GM21367 (cell line): ENCODE data around the gene HMGB4.

ENCODE experiments used
- ATAC-seq: cut with Tn5 transposase; IDR thresholded peaks from one replicate; pipeline ENCODE4 v1.9.1; 2021; ENCODE audit not compliant: unreplicated experiment

HMGB4 gene

DNA sequence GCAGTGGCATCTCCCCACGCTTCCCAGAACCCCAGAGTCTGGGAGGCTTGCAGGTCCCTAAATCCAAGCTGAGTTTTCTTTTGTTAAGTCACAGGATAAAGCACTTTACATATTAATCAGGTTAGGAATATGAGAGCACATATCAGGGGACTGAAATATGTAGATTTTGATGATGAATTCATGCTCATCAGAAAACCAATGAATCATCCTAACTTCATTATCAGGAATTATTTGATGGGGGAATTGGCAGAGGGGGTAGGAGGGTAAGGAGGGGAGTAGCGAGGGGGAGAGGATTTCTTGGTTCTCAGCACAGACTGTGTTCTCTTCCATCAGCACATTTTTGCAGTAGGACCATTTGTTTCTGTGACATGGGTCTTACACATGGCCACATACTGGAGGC lies 32.1 kb downstream of the HMGB4 start:
- no peak for ATAC-seq

DNA sequence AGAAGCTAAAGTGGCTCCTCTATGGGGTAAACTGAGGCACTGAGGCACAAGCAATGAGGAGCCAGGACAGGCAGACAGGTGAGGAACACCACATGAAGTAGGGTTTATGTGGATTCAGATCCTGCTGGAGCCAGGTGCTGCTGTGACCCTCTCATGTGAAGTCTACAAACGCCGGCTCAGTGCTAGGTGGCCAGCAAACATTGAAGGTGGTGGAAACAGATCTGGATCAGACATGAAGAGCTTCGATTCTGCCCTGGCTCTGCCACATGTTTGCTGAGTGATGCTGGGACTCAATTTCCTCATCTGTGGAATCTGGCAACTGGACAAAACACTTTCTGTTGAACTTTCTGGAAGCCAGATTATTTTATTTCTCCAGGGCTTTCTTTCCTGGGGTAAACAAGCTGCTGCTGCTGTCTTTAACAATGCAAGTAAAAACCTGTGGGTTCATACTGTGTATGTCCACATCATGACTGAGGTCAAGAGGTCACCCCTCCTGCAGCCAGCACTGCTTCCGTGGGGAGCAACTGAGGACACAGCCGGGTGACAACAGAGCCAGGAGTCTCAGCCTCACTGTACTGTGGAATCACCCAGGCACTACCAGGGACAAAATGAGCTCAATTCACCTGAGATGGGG lies 33.3 kb downstream of the HMGB4 start:
- no peak for ATAC-seq

DNA sequence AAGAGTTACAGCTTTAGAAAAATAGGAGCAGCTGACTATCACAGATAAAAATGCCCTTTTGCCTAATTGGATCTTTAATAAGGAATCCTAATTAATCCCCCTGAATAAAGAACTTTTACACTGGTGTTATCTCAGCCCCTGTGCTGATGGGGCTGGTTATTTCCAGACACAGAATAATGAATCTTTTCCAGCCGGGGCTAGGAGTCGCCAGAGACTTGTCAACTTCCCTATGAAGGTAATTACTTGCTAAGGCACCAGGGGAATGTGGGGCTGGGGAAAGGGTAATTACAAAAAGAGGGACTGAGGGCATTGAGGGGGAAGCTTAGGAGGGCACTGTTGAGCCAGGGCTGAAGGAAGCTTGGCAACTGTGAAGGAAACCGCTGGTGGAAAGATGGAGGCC lies 34.5 kb downstream of the HMGB4 start:
- no peak for ATAC-seq

DNA sequence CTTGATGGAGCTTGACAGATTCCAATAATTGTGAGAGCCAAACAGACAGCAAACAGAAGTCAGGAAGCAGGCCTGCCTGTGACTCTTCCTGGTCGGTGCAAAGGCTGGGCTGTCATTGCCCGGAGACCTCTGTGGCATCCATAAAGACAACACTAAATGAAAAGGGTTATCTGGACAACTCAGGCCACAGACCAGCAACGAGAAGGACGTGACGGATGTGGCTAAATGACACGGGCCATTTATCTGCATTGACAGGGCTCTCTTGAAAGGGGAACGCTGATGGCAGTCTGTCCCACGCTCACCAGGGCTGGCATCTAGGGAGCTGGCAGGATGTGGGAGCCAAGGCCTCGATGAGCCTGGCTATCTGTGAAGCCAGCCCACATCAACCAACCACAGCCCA lies 35.0 kb downstream of the HMGB4 start:
- ATAC-seq = no peak

DNA sequence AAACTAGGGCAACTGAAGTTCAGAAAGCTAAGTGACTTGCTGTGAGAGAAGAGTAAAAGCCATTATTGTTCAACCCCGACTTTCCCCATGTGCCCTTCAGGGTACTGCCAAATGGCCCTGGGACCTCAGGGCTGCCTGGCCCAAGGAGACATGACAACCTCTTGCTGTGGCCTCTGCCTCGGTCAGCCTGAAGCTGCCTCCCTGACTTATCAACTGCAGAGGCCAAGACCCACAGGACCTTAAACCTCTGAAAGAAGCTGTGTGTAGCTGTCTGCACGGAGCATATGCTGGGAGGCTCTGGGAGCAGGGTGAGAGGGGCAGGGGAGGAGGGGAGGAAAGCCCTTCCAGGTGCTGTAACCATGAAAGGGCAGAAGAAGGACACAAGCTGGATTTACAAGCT lies 35.9 kb downstream of the HMGB4 start:
- ATAC-seq = no peak

DNA sequence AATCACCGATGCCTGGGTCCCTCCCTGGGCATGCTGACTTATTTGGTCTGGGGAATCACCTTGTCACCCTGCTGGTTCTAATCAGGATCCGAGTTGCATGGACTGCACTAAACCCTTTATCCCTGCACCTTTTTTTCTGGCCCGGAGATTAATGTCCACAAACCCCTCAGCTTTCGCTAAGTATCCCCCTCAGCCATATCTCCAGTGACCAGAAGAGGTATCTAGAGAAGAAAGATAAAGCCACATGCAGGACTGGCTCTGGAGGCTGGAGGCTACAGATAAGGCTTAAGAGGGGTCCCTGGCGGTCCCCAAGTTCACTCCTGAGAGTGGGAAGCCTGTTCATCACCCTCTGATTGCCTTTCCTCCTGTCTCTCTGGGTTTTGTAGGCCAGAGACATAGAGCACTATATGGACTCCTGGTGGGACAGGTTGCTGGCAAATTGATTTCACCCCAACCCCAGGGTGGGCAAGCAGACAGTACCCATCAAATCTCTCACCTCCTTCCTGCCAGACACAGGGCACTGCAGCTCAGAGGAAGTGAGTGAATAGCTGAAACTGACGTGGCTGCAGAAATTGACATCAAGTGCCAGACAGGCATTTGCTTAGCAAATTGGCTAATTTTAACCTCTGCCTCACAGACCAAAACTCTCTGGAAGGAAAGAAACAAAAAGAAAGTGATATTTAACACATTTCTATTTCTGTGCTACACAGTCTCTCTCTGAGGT lies 38.8 kb downstream of the HMGB4 start:
- ATAC-seq = peak; percentile 86

DNA sequence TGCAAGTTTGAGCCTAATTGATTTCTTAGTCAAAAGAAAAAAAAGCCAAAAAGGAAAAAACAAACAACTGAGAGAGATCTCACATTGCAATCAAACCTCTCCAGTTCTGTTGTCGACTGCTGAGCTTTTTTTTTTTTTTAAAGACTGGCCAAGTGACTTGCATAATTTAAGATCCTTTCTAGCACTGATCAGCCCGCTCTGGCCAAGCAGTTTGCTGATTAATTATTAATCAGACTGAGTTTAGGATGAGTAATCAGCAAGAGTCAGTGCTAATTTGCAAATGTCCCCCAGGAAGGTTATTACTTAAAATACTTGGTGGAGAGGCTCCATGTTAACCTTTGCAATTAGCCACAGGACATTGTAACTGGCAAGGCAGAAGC lies 39.3 kb downstream of the HMGB4 start:
- ATAC-seq = peak; percentile 29

DNA sequence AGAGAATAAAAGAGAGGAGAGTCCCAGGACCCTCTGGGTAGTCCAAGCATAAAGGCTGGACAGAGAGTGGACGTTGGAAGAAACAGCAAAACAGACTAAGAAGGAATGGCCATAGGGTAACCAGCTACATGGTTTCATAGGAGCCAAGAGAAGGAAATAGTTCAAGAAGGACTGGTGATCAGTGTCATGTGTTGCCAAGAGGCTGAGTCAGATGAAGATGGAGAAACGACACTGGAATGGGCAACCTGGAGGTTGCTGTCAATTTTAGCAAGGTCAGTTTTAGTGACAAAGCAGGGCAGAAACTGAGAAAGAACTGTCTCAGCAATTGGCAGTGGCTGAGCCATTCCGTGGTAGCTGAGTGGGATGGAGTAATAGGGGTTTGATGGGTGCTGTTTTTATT lies 41.4 kb downstream of the HMGB4 start:
- no peak for ATAC-seq

DNA sequence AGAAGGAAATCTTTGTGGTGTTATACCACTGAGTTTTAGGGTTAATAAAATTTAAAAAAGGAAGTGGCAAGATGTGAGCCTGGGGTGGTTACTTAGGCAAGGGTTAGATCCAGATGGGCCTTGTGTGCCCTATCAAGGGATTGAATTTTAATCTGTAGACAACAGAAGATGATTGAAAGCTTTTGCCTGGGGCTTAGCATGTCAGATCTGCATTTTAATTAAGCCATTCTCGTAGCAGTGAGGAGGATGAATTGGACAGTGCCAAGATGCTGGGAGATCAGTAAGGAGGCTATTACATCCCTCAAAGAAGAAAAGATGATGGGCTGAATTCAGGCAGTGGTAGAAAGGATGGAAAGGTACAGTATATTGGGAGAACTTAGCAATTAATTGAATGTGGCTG lies 42.3 kb downstream of the HMGB4 start:
- no peak for ATAC-seq

DNA sequence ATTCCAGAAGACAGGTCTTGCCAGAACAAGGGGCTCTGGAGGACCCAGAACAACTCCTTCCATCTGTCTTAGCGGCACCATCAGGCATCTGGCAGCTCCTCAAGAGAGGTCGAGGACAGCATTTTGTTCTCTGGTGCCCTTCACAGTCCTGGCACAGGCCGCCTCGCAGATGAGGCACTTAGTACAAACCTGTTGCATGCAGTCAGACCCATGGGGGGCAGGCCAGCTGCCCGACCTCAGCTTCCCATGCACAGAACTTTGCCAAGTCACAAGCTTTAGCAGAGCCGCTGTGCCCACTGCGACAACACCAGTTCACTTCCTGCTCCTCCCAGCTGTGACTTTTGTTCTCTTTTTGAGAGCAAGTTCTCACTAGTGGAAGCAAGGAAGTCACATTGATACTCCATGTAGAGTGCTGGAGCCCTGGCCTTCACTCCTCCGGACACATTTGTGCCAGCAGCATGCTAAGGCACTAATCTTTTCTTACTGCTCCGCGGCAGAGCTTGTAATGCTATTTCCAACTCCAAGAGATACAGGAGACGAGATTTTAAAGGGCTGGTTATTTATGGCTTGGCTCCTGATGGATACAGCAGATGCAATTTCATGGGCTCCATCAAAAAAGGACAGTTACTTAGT lies 44.6 kb downstream of the HMGB4 start:
- ATAC-seq = no peak
